K562 (cell line): ENCODE data around the gene CHSY3. TPM values are rescaled to one million over a fixed set of nuclear protein-coding genes. Genes with fewer than 3 reads are reported as not detected.

Experiments
- ATAC-seq: fragments of 200-7000 bp; cut with Tn5 transposase; 3 replicates; pipeline ENCODE4 v1.9.1; 2020; ENCODE audit warnings: moderate library complexity
- BruUV-seq: library from RNA; stranded (reverse); fragments of 400-500 nt; replicated peaks from 2 replicates; lab custom pipeline; 2021; lab: Mats Ljungman, UMichigan
- CTCF ChIA-PET: fragments of 300-600 bp; formaldehyde crosslinking; extraction: SDS; loops from one replicate; lab custom pipeline; 2021; ENCODE audit warnings: low intra/inter-chr PET ratio; lab: Yijun Ruan, JAX
- POLR2A ChIA-PET: fragments of 300-600, 350-650 bp; sonication (Branson Sonifier 250); formaldehyde crosslinking; extraction: SDS; loops from one replicate; lab custom pipeline; 2021; ENCODE audit warnings: antibody characterized with exemption, inconsistent platforms; lab: Yijun Ruan, JAX
- DNase-seq, 4 experiments: peaks; one replicate each; pipeline versions ENCODE4 v3.0.0 to v3.0.0-alpha.2; 2011 to 2018; ENCODE audit warnings: low spot score in 3 of 4, mixed read lengths in 3 of 4; ENCODE audit errors: extremely low read depth in 1 of 4
- FAIRE-seq: peaks from 2 replicates; lab custom pipeline; 2011; peaks lifted over from hg19 to GRCh38; lab: Jason Lieb, UNC
- H2AFZ ChIP-seq: 2 replicates; pipeline ENCODE4 v1.6.0; 2011; ENCODE audit warnings: low read depth, low read length, control low read depth, inconsistent platforms
- H3K27ac ChIP-seq: fragments of 200-600 bp; 3 replicates; pipeline ENCODE4 v1.8.0; 2011; ENCODE audit warnings: low read depth, mild to moderate bottlenecking, control low read depth, inconsistent platforms, low read length, moderate library complexity, mixed read lengths; ENCODE audit errors: extremely low read depth
- H3K27me3 ChIP-seq, 2 experiments: fragments of 300-600 bp in 1 of 2; 2 replicates in 1 of 2; 3 replicates in 1 of 2; pipeline versions ENCODE4 v1.6.0 to v1.8.0; 2011; ENCODE audit warnings: inconsistent platforms in 2 of 2, low read length in 2 of 2, mild to moderate bottlenecking in 1 of 2, mixed read lengths in 1 of 2, moderate library complexity in 1 of 2; ENCODE audit not compliant: control insufficient read depth in 2 of 2, insufficient read depth in 2 of 2
- H3K36me3 ChIP-seq: fragments of 300-600 bp; 3 replicates; pipeline ENCODE4 v1.8.0; 2011; ENCODE audit warnings: mild to moderate bottlenecking, low read length, inconsistent platforms; ENCODE audit not compliant: control insufficient read depth, insufficient read depth
- H3K4me1 ChIP-seq, 2 experiments: fragments of 200-600 bp in 1 of 2; replicated peaks in 1 of 2; 2 replicates in 1 of 2; 3 replicates in 1 of 2; pipeline versions ENCODE4 v1.5.1 to v1.8.0; 2011; ENCODE audit warnings: inconsistent platforms in 2 of 2, low read length in 2 of 2, mild to moderate bottlenecking in 1 of 2, mixed read lengths in 1 of 2, moderate library complexity in 1 of 2; ENCODE audit not compliant: control insufficient read depth in 2 of 2, insufficient read depth in 2 of 2
- H3K4me2 ChIP-seq: 2 replicates; pipeline ENCODE4 v1.6.1; 2011; ENCODE audit warnings: low read length, control low read depth, inconsistent platforms, mixed read lengths; ENCODE audit not compliant: insufficient read depth
- H3K4me3 ChIP-seq: fragments of 200-600 bp; sonication (generic), shearing (Covaris generic); 2 replicates; pipeline ENCODE4 v1.5.1; 2016; ENCODE audit warnings: control low read depth, inconsistent platforms
- H3K79me2 ChIP-seq: fragments of 200-600 bp; 3 replicates; pipeline ENCODE4 v1.8.0; 2011; ENCODE audit warnings: low read length, inconsistent platforms; ENCODE audit not compliant: control insufficient read depth, insufficient read depth
- H3K9ac ChIP-seq, 2 experiments: 2 replicates each; pipeline versions ENCODE4 v1.6.0 to v1.6.1; 2011; ENCODE audit warnings: low read depth in 2 of 2, low read length in 2 of 2, control low read depth in 1 of 2, inconsistent platforms in 1 of 2, mild to moderate bottlenecking in 1 of 2, mixed read lengths in 1 of 2; ENCODE audit not compliant: insufficient read depth in 1 of 2
- H3K9me1 ChIP-seq: one replicate; pipeline ENCODE4 v1.6.0; 2011; ENCODE audit warnings: inconsistent platforms, mild to moderate bottlenecking, low read length, moderate library complexity; ENCODE audit not compliant: control insufficient read depth, insufficient read depth
- H3K9me3 ChIP-seq: replicated peaks from 2 replicates; pipeline ENCODE4 v1.5.1; 2011; ENCODE audit warnings: low read depth, low read length, inconsistent platforms; ENCODE audit not compliant: control insufficient read depth, insufficient read depth
- H4K20me1 ChIP-seq: replicated peaks from 2 replicates; pipeline ENCODE4 v1.6.1; 2011; ENCODE audit warnings: low read length, inconsistent platforms, mixed read lengths; ENCODE audit not compliant: control insufficient read depth, insufficient read depth
- C11orf30 ChIP-seq: fragments of 450-650 bp; IDR thresholded peaks from 2 replicates; pipeline ENCODE4 v1.6.1; 2016; ENCODE audit warnings: low read depth, mild to moderate bottlenecking
- CBX5 ChIP-seq: IDR thresholded peaks from 2 replicates; pipeline ENCODE4 v1.6.1; 2014; ENCODE audit warnings: low read depth, borderline replicate concordance
- CC2D1A ChIP-seq: fragments of 450-650 bp; IDR thresholded peaks from 2 replicates; pipeline ENCODE4 v1.6.1; 2017; ENCODE audit warnings: mild to moderate bottlenecking
- CHD1 ChIP-seq: fragments of 200-600 bp; sonication (generic); IDR thresholded peaks from one replicate; pipeline ENCODE4 v1.6.1; 2012; ENCODE audit warnings: mild to moderate bottlenecking, moderate library complexity, low read length, inconsistent platforms
- CLOCK ChIP-seq: fragments of 250-450 bp; sonication (Bioruptor Pico); IDR thresholded peaks from 2 replicates; pipeline ENCODE4 v1.4.0; 2020; ENCODE audit warnings: mild to moderate bottlenecking, moderate library complexity, borderline replicate concordance
- GABPA ChIP-seq: fragments of 200-800 bp; sonication (Bioruptor generic); conservative IDR thresholded peaks from 2 replicates; pipeline ENCODE4 v1.6.1; 2016; ENCODE audit warnings: low read depth, missing genetic modification characterization, missing compliant biosample characterization
- KAT8 ChIP-seq: fragments of 450-650 bp; IDR thresholded peaks from 2 replicates; pipeline ENCODE4 v1.6.1; 2016; ENCODE audit warnings: low read depth, mild to moderate bottlenecking
- MCM3 ChIP-seq: fragments of 450-650 bp; IDR thresholded peaks from 2 replicates; pipeline ENCODE4 v1.6.1; 2016
- MCM5 ChIP-seq: fragments of 450-650 bp; IDR thresholded peaks from 2 replicates; pipeline ENCODE4 v1.6.1; 2016; ENCODE audit warnings: low read depth
- NRF1 ChIP-seq, 2 experiments: fragments of 450-650 bp; IDR thresholded peaks in 1 of 2; conservative IDR thresholded peaks in 1 of 2; 2 replicates each; pipeline ENCODE4 v1.6.1; 2014; ENCODE audit warnings: mild to moderate bottlenecking in 2 of 2
- POLR3A ChIP-seq: IDR thresholded peaks from 2 replicates; pipeline ENCODE4 v1.6.1; 2011; ENCODE audit warnings: borderline replicate concordance, mild to moderate bottlenecking, moderate library complexity; ENCODE audit not compliant: insufficient read length, insufficient read depth; ENCODE audit errors: extremely low read depth
- RAD51 ChIP-seq: fragments of 450-650 bp; IDR thresholded peaks from 2 replicates; pipeline ENCODE4 v1.7.1; 2016; ENCODE audit warnings: low read depth, mild to moderate bottlenecking, borderline replicate concordance
- TCF15 ChIP-seq: fragments of 250-450 bp; sonication (Bioruptor Pico); IDR thresholded peaks from 2 replicates; pipeline ENCODE4 v1.8.0; 2022; ENCODE audit warnings: moderate library complexity, mild to moderate bottlenecking, inconsistent platforms
- ZFP1 ChIP-seq: fragments of 450-650 bp; formaldehyde crosslinking; IDR thresholded peaks from 2 replicates; pipeline ENCODE4 v1.4.0; 2020; ENCODE audit warnings: mild to moderate bottlenecking, mixed read lengths
- ZNF347 ChIP-seq: fragments of 450-650 bp; formaldehyde crosslinking; IDR thresholded peaks from 2 replicates; pipeline ENCODE4 v1.4.0; 2020; ENCODE audit warnings: low read depth, mild to moderate bottlenecking, moderate library complexity
- ZNF57 ChIP-seq: fragments of 450-650 bp; formaldehyde crosslinking; IDR thresholded peaks from 2 replicates; pipeline ENCODE4 v1.4.0; 2020; ENCODE audit warnings: mild to moderate bottlenecking, moderate library complexity
- ZNF707 ChIP-seq: fragments of 250-450 bp; sonication (Bioruptor Pico); conservative IDR thresholded peaks from 2 replicates; pipeline ENCODE4 v1.8.0; 2022; ENCODE audit warnings: inconsistent platforms, mild to moderate bottlenecking, moderate library complexity
- WGBS: fragments of 100-300 bp; shearing (Covaris generic); methylation state at CpG from one replicate; pipeline ENCODE4 v1.1.6; 2016; ENCODE audit warnings: low coverage, mixed read lengths; ENCODE audit not compliant: insufficient coverage; ENCODE audit errors: missing lambda C conversion rate; 5-methylcytosine and 5-hydroxymethylcytosine counted together
- in situ Hi-C: fragments of 300-500 bp; cut with MboI; formaldehyde crosslinking; loops from 4 replicates; pipeline ENCODE4 v1.15.0; 2018; ENCODE audit warnings: inconsistent platforms, mixed read lengths
- intact Hi-C: fragments of 100-400 bp; cut with micrococcal nuclease; formaldehyde crosslinking; loops from 2 replicates; pipeline ENCODE4 v1.14.2; 2022
- polyA plus RNA-seq, 8 experiments: library from polyadenylated mRNA; depleted of rRNA in 4 of 8; stranded (reverse) in 5 of 8; unstranded in 3 of 8; fragments of >200 nt; fragmentation: Nextera tagmentation in 2 of 8; fragmentation: Illumina TruSeq in 1 of 8; extraction: Ambion mirVana in 2 of 8; extraction: Trizol in 1 of 8; gene quantifications; 2 replicates each; pipeline versions ENCODE4 v1.2.1 to v1.2.3, GENCODE V29; 2011 to 2014; ENCODE audit warnings: inconsistent platforms in 1 of 8, missing spikeins in 1 of 8
- total RNA-seq, 7 experiments: library from RNA; depleted of rRNA in 6 of 7; stranded (reverse); fragments of >200 nt in 6 of 7; fragmentation: Illumina TruSeq in 2 of 7; extraction: Trizol in 2 of 7; gene quantifications; 2 replicates each; pipeline versions ENCODE4 v1.2.1 to v1.2.3, GENCODE V29; 2011 to 2021; ENCODE audit warnings: low replicate concordance in 1 of 7
- TF ChIP-seq, protein P1 (sequence below): fragments of 250-450 bp; sonication (Bioruptor Pico); IDR thresholded peaks from 2 replicates; pipeline ENCODE4 v1.5.0; 2020; ENCODE audit warnings: mild to moderate bottlenecking

Gene CHSY3
- total and polyA plus RNA-seq, 9 of the 15 experiments (the other 6 are each of a cell fraction or from before 2014, with no cell fraction given): 0.04 TPM; not detected in 8

DNA sequence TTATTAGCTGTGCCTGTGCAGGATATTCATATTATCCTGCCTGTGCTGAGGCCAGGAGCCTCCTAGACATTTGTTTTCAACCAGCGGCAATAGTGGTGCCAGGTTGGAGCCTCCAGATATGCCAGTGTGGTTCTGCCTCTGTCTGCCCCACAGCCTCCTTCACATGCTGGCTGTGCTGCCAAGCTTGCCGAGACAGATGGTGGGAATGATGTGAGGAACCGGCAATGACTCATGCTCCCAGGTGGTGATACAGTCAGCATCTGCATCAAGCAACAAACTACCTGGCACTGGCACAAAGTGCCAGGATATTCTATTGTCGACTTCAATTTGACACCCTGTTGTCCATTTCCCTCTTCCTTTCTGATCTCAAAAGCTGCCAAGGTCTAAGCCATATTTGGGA is 285.7 kb downstream of the CHSY3 start (continued):
- no peak for TF ChIP-seq RAD51
- TF ChIP-seq ZFP1: no peak
- TF ChIP-seq POLR3A: no peak
- TF ChIP-seq NRF1 (conservative IDR thresholded peaks at IDR 0.05 in 1 of 2, IDR thresholded peaks at IDR 0.05 in 1 of 2): no peak
- no peak for TF ChIP-seq MCM3
- TF ChIP-seq, all 486 proteins: peak for 0

DNA sequence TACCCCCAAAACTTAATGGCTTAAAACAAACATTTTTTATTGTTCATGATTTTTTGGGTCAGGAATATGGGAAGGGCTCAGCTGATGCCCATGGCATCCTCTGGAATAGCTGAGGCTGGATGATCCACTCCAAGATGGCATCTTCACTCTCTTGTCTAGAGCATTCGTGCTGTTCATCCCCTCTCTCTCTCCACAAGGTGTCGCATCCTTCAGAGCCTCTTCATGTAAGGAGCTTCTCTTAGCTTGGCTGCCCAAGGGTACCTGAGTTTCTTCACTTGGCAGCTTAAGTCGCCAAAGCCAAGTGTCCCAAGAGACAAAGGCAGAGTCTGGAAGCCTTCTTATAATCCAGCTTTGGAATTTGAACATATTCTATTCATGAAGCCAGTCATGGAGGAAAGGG is 294.7 kb downstream of the CHSY3 start:
- no TSS peak for BruUV-seq
- ATAC-seq (no peak), FAIRE-seq (no peak), DNase-seq (peak in 1 of 4 experiments; percentile 4)
- Histone ChIP-seq H3K4me1 (no peaks in the 10 kb centered on the region), H3K27ac (no peak overlapping the region), H3K4me2 (no peak overlapping the region), H3K79me2 (no peaks in the 10 kb centered on the region), H3K27me3 (no peaks in the 10 kb centered on the region), H2AFZ (no peak overlapping the region), H3K9me3 (no peaks in the 10 kb centered on the region), H3K9me1 (no peaks in the 10 kb centered on the region), H3K4me3 (no peak overlapping the region), H3K9ac (no peak overlapping the region)
- WGBS: 0% methylated on average over 3 of the region's 3 CpGs
- ChIA-PET CTCF (no interaction called here), POLR2A (no interaction called here)
- intact Hi-C loops: no loop called here
- in situ Hi-C loops: no loop called here
- TF ChIP-seq GABPA (tag): no peak
- no peak for TF ChIP-seq ZNF707 (CRISPR knock-in tag)
- TF ChIP-seq, protein P1, sequence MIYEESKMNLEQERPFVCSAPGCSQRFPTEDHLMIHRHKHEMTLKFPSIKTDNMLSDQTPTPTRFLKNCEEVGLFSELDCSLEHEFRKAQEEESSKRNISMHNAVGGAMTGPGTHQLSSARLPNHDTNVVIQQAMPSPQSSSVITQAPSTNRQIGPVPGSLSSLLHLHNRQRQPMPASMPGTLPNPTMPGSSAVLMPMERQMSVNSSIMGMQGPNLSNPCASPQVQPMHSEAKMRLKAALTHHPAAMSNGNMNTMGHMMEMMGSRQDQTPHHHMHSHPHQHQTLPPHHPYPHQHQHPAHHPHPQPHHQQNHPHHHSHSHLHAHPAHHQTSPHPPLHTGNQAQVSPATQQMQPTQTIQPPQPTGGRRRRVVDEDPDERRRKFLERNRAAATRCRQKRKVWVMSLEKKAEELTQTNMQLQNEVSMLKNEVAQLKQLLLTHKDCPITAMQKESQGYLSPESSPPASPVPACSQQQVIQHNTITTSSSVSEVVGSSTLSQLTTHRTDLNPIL (CRISPR knock-in tag): no peak
- no peak for TF ChIP-seq C11orf30
- no peak for TF ChIP-seq CBX5
- no peak for TF ChIP-seq MCM5
- no peak for TF ChIP-seq CHD1
- no peak for TF ChIP-seq ZNF347 (CRISPR knock-in tag)
- no peak for TF ChIP-seq CLOCK
- TF ChIP-seq ZNF57 (CRISPR knock-in tag): no peak
- no peak for TF ChIP-seq KAT8
- no peak for TF ChIP-seq CC2D1A
- no peak for TF ChIP-seq TCF15
- TF ChIP-seq, all 486 proteins: peak for 0
- H4K20me1 ChIP-seq: no peaks in the 10 kb centered on the region
- no peaks in the 10 kb centered on the region for H3K36me3 ChIP-seq
